ENCODE results near the gene PF4V1.

The PF4V1 gene

DNA sequence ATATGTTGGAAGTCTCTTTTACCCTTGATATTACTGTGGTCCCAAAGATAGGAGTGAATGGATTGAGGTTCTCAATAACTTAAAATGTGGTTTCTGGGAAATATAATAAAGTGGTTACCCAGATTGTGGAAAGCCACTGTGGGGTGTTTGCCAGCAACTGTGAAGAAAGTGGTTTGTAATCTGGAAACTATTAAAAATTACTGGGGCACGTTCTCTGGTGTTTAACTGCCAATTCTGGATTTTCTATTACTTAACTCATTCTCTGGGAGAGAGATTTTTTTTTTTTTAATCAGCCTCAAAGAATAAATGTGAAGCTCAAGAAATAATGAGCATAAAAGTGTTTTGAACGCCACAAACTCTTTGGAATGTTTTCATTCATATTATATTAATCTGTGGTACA lies 21.5 kb upstream of the PF4V1 start:
- H3K4me1 ChIP-seq (ENCODE audit: control insufficient read depth, insufficient read depth, low read length) = peaks cover 28% of the 10 kb centered on the region
- no peaks in the 10 kb centered on the region for H3K27me3 ChIP-seq (replicated peaks; ENCODE audit: control insufficient read depth, insufficient read depth, low read length)
- DNase-seq (ENCODE audit: low read depth) = no peak
- H3K4me3 ChIP-seq (ENCODE audit: low read length) = no peak overlapping the region
- H3K9me3 ChIP-seq (ENCODE audit: control insufficient read depth, low read length) = peaks cover 6% of the 10 kb centered on the region
- no peaks in the 10 kb centered on the region for H3K36me3 ChIP-seq (ENCODE audit: control insufficient read depth, insufficient read depth, low read length, severe bottlenecking)
- no peak overlapping the region for H3K9ac ChIP-seq (ENCODE audit: low read length)

DNA sequence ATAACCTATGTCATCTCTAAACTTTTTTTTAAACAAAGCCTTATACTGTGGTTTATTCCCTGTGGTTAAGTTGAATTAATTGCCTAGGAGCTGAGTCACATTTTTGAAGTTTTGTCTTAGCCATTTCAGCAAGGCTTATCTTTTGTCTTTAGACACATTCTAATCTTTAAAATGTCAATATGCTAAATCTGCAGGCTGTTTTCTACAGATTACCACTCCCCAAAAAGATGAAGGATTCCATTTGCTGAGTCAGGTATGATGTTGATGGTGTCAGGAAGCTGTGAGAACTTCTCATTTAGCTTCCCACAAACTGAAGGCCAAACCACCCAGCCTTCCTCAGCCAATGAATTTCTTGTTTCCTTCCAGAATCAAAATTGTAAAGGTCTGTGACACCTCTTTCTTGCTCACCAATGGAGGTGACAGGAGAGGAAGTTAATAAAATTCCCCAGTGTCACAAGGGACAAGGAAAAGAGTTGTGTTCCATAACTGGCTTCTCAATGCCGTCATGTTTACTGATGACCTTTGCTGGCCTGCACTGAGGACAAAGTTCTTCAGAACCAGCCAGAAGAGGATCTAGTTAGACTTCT lies 20.4 kb upstream of the PF4V1 start:
- DNase-seq (ENCODE audit: low read depth) = no peak
- Histone ChIP-seq H3K9ac (ENCODE audit: low read length) (no peak overlapping the region), H3K27me3 (replicated peaks; ENCODE audit: control insufficient read depth, insufficient read depth, low read length) (no peaks in the 10 kb centered on the region), H3K36me3 (ENCODE audit: control insufficient read depth, insufficient read depth, low read length, severe bottlenecking) (no peaks in the 10 kb centered on the region), H3K4me3 (ENCODE audit: low read length) (no peak overlapping the region), H3K4me1 (ENCODE audit: control insufficient read depth, insufficient read depth, low read length) (peaks cover 36% of the 10 kb centered on the region), H3K9me3 (ENCODE audit: control insufficient read depth, low read length) (peaks cover 2% of the 10 kb centered on the region)

- Histone ChIP-seq H3K9me3 (ENCODE audit: control insufficient read depth, low read length) (no peaks in the 10 kb centered on the region), H3K9ac (ENCODE audit: low read length) (peak within 1 kb of the TSS; percentile 68), H3K4me3 (ENCODE audit: low read length) (peak within 1 kb of the TSS; percentile 80), H3K27me3 (replicated peaks; ENCODE audit: control insufficient read depth, insufficient read depth, low read length) (no peaks in the 10 kb centered on the region), H3K4me1 (ENCODE audit: control insufficient read depth, insufficient read depth, low read length) (peaks cover 21% of the 10 kb centered on the region), H3K36me3 (ENCODE audit: control insufficient read depth, insufficient read depth, low read length, severe bottlenecking) (no peaks in the 10 kb centered on the region)
- peak; percentile 25 for DNase-seq (ENCODE audit: low read depth)
Observed at GRCh38 chr4:73836373-73837279, 16.5 kb upstream of the PF4V1 start, which contains the start of gene CXCL6. Gene CXCL6 (plus strand): TSS chr4:73836678. CDS start chr4:73836751, 73 bp downstream.

DNA sequence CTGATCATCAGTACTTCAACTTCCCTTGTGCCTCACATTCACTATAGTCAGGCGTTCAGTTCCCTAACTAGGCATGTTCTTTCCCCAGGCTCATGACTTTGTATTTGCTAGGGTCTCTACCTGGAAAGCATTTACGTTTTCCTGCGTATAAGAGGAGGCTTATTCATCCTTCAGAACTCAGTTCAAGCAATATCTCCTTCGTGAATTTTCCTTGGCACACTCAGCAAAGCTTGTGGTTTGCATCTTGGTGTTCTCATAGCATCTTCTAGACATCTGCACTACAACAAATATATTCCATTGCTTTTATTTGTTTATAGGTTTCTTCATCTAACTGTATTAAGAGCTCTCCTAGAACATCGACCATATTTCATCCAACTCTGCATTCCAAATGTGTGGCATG lies 14.0 kb upstream of the PF4V1 start:
- no peak for DNase-seq (ENCODE audit: low read depth)
- H3K36me3 ChIP-seq (ENCODE audit: control insufficient read depth, insufficient read depth, low read length, severe bottlenecking) = no peaks in the 10 kb centered on the region

DNA sequence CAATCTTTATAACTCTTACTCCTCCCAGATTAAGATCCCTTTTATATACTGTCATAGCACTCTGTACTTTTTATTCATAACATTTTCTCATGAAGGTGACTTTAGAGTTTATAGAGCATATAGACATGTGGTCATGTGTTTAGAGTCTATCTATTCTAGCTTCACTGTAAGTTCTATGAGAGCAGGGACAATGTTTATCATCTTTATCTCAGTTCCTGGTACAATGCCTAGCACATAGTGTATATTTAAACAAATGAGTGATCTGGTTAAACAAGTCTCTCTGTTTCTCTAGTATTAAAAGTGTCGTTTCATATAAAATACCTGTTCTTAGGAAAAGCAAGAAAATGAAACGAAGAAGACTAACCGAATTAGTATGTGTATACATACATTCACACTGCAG lies 13.4 kb upstream of the PF4V1 start:
- Histone ChIP-seq H3K9me3 (ENCODE audit: control insufficient read depth, low read length) (no peaks in the 10 kb centered on the region), H3K4me1 (ENCODE audit: control insufficient read depth, insufficient read depth, low read length) (peaks cover 23% of the 10 kb centered on the region), H3K27me3 (replicated peaks; ENCODE audit: control insufficient read depth, insufficient read depth, low read length) (no peaks in the 10 kb centered on the region), H3K4me3 (ENCODE audit: low read length) (no peak overlapping the region), H3K9ac (ENCODE audit: low read length) (no peak overlapping the region), H3K36me3 (ENCODE audit: control insufficient read depth, insufficient read depth, low read length, severe bottlenecking) (no peaks in the 10 kb centered on the region)
- DNase-seq (ENCODE audit: low read depth) = no peak

More for the DNA sequence above, 14.0 kb upstream of the PF4V1 start:
- Histone ChIP-seq H3K4me1 (ENCODE audit: control insufficient read depth, insufficient read depth, low read length) (peaks cover 17% of the 10 kb centered on the region), H3K9me3 (ENCODE audit: control insufficient read depth, low read length) (no peaks in the 10 kb centered on the region), H3K4me3 (ENCODE audit: low read length) (no peak overlapping the region), H3K9ac (ENCODE audit: low read length) (no peak overlapping the region), H3K27me3 (replicated peaks; ENCODE audit: control insufficient read depth, insufficient read depth, low read length) (no peaks in the 10 kb centered on the region)

DNA sequence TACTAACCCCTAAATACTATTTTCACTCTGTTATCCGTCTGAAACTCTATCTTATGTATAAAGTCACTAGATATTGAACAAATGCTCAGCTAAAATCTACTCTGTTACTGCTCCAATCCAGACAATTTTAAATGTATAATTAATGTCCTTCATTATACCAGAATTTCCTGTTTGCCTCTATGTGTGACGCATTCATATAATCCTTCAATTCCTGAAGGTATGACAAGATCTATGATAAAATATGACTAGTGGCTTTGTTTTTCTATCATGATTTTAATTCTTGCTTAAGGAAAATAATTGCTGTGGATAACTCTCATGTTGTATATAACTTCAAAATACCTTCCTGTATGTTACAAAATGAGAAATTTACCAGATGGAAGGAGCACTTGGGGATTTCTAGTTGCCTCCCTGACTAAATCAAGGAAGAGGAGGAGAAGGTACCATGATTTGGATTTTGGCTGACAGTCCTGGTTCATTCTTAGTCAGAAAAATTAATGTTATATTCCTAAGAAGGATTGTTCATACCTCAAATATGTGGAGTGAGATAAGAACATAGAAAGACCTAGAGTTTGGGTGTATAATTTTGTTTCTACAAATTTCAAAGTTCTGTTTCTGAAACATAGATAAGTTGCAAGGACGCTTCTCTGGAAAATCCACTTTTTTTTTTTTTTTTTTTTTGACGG lies 11.7 kb upstream of the PF4V1 start:
- no peaks in the 10 kb centered on the region for H3K27me3 ChIP-seq (replicated peaks; ENCODE audit: control insufficient read depth, insufficient read depth, low read length)
- no peak overlapping the region for H3K4me3 ChIP-seq (ENCODE audit: low read length)
- H3K36me3 ChIP-seq (ENCODE audit: control insufficient read depth, insufficient read depth, low read length, severe bottlenecking) = no peaks in the 10 kb centered on the region
- H3K4me1 ChIP-seq (ENCODE audit: control insufficient read depth, insufficient read depth, low read length) = peaks cover 25% of the 10 kb centered on the region
- no peaks in the 10 kb centered on the region for H3K9me3 ChIP-seq (ENCODE audit: control insufficient read depth, low read length)
- H3K9ac ChIP-seq (ENCODE audit: low read length) = no peak overlapping the region
- DNase-seq (ENCODE audit: low read depth) = no peak

GRCh38 chr4:73842696-73843095 lies 10.4 kb upstream of the PF4V1 start:
- no peak for DNase-seq (ENCODE audit: low read depth)
- H3K9ac ChIP-seq (ENCODE audit: low read length) = no peak overlapping the region
- no peak overlapping the region for H3K4me3 ChIP-seq (ENCODE audit: low read length)
- H3K9me3 ChIP-seq (ENCODE audit: control insufficient read depth, low read length) = no peaks in the 10 kb centered on the region
- no peaks in the 10 kb centered on the region for H3K36me3 ChIP-seq (ENCODE audit: control insufficient read depth, insufficient read depth, low read length, severe bottlenecking)
- peaks cover 17% of the 10 kb centered on the region for H3K4me1 ChIP-seq (ENCODE audit: control insufficient read depth, insufficient read depth, low read length)
- no peaks in the 10 kb centered on the region for H3K27me3 ChIP-seq (replicated peaks; ENCODE audit: control insufficient read depth, insufficient read depth, low read length)

- no peak for DNase-seq (ENCODE audit: low read depth)
- Histone ChIP-seq H3K9me3 (ENCODE audit: control insufficient read depth, low read length) (no peaks in the 10 kb centered on the region), H3K36me3 (ENCODE audit: control insufficient read depth, insufficient read depth, low read length, severe bottlenecking) (no peaks in the 10 kb centered on the region), H3K9ac (ENCODE audit: low read length) (no peak overlapping the region), H3K4me3 (ENCODE audit: low read length) (no peak overlapping the region), H3K27me3 (replicated peaks; ENCODE audit: control insufficient read depth, insufficient read depth, low read length) (no peaks in the 10 kb centered on the region), H3K4me1 (ENCODE audit: control insufficient read depth, insufficient read depth, low read length) (peaks cover 17% of the 10 kb centered on the region)
Observed at GRCh38 chr4:73843369-73843768, 9.7 kb upstream of the PF4V1 start.

GRCh38 chr4:73844345-73844744 lies 8.8 kb upstream of the PF4V1 start:
- no peak overlapping the region for H3K9ac ChIP-seq (ENCODE audit: low read length)
- no peaks in the 10 kb centered on the region for H3K36me3 ChIP-seq (ENCODE audit: control insufficient read depth, insufficient read depth, low read length, severe bottlenecking)
- H3K27me3 ChIP-seq (replicated peaks; ENCODE audit: control insufficient read depth, insufficient read depth, low read length) = no peaks in the 10 kb centered on the region
- H3K4me3 ChIP-seq (ENCODE audit: low read length) = no peak overlapping the region
- peak; percentile 55 for DNase-seq (ENCODE audit: low read depth)
- peaks cover 17% of the 10 kb centered on the region for H3K4me1 ChIP-seq (ENCODE audit: control insufficient read depth, insufficient read depth, low read length)
- no peaks in the 10 kb centered on the region for H3K9me3 ChIP-seq (ENCODE audit: control insufficient read depth, low read length)

GRCh38 chr4:73844806-73845205 lies 8.3 kb upstream of the PF4V1 start:
- Histone ChIP-seq H3K27me3 (replicated peaks; ENCODE audit: control insufficient read depth, insufficient read depth, low read length) (no peaks in the 10 kb centered on the region), H3K4me3 (ENCODE audit: low read length) (no peak overlapping the region), H3K9me3 (ENCODE audit: control insufficient read depth, low read length) (no peaks in the 10 kb centered on the region), H3K36me3 (ENCODE audit: control insufficient read depth, insufficient read depth, low read length, severe bottlenecking) (no peaks in the 10 kb centered on the region), H3K4me1 (ENCODE audit: control insufficient read depth, insufficient read depth, low read length) (peaks cover 17% of the 10 kb centered on the region), H3K9ac (ENCODE audit: low read length) (no peak overlapping the region)
- DNase-seq (ENCODE audit: low read depth) = no peak

- Histone ChIP-seq H3K9ac (ENCODE audit: low read length) (no peak overlapping the region), H3K4me1 (ENCODE audit: control insufficient read depth, insufficient read depth, low read length) (peaks cover 17% of the 10 kb centered on the region), H3K27me3 (replicated peaks; ENCODE audit: control insufficient read depth, insufficient read depth, low read length) (no peaks in the 10 kb centered on the region), H3K4me3 (ENCODE audit: low read length) (no peak overlapping the region), H3K9me3 (ENCODE audit: control insufficient read depth, low read length) (no peaks in the 10 kb centered on the region), H3K36me3 (ENCODE audit: control insufficient read depth, insufficient read depth, low read length, severe bottlenecking) (no peaks in the 10 kb centered on the region)
- DNase-seq (ENCODE audit: low read depth) = no peak
Observed at GRCh38 chr4:73847526-73848182, 5.4 kb upstream of the PF4V1 start.
